WTC11 (cell line): ENCODE results near the gene CIZ1. TPM values are rescaled to one million over a fixed set of nuclear protein-coding genes. Genes with fewer than 3 reads are reported as not detected.

Source experiments
- ATAC-seq: fragments of 200-7000 bp; cut with Tn5 transposase; 2 replicates; pipeline ENCODE4 v1.10.0; 2021; ENCODE audit warnings: mild to moderate bottlenecking, moderate library complexity
- CTCF ChIA-PET: fragments of 300-600 bp; sonication (Branson Sonifier 250); formaldehyde crosslinking; loops from one replicate; lab custom pipeline; 2021; ENCODE audit warnings: antibody characterized with exemption; lab: Charles Lee
- POLR2A ChIA-PET: fragments of 350-600 bp; sonication (Branson Sonifier 250); formaldehyde crosslinking; loops from one replicate; lab custom pipeline; 2021; ENCODE audit warnings: antibody characterized with exemption; lab: Charles Lee
- DNase-seq: peaks from one replicate; pipeline ENCODE4 v3.0.0; 2021; ENCODE audit warnings: low spot score
- H3K27ac Mint-ChIP-seq: 2 replicates; pipeline ENCODE4 v1.8.0; 2021; ENCODE audit warnings: mixed read lengths
- H3K27me3 Mint-ChIP-seq: 2 replicates; pipeline ENCODE4 v1.8.0; 2021; ENCODE audit warnings: low read depth, mild to moderate bottlenecking, moderate library complexity, mixed read lengths
- H3K36me3 Mint-ChIP-seq: 2 replicates; pipeline ENCODE4 v1.8.0; 2021; ENCODE audit warnings: mixed read lengths
- H3K4me1 Mint-ChIP-seq: 2 replicates; pipeline ENCODE4 v1.8.0; 2022; ENCODE audit warnings: mixed read lengths
- H3K4me3 Mint-ChIP-seq: 2 replicates; pipeline ENCODE4 v1.8.0; 2021; ENCODE audit warnings: mild to moderate bottlenecking, moderate library complexity, mixed read lengths
- H3K9me3 Mint-ChIP-seq: 2 replicates; pipeline ENCODE4 v1.8.0; 2021; ENCODE audit warnings: mixed read lengths
- ATF2 ChIP-seq: sonication (generic); formaldehyde crosslinking; IDR thresholded peaks from 2 replicates; pipeline ENCODE4 v1.8.1; 2022; ENCODE audit warnings: low read depth, missing genetic modification reagents, borderline replicate concordance
- CREM ChIP-seq: sonication (generic); formaldehyde crosslinking; IDR thresholded peaks from 2 replicates; pipeline ENCODE4 v1.8.1; 2022; ENCODE audit warnings: mild to moderate bottlenecking, missing genetic modification reagents, moderate library complexity
- ERG ChIP-seq: fragments of 250-450 bp; sonication (Bioruptor Pico); IDR thresholded peaks from 2 replicates; pipeline ENCODE4 v1.8.0; 2021; ENCODE audit warnings: mild to moderate bottlenecking
- FOXJ3 ChIP-seq: sonication (generic); formaldehyde crosslinking; IDR thresholded peaks from 2 replicates; pipeline ENCODE4 v1.9.0; 2021; ENCODE audit warnings: missing genetic modification reagents, mild to moderate bottlenecking, borderline replicate concordance
- FOXP1 ChIP-seq: sonication (generic); formaldehyde crosslinking; IDR thresholded peaks from 2 replicates; pipeline ENCODE4 v1.8.0; 2022; ENCODE audit warnings: missing genetic modification reagents, mild to moderate bottlenecking, moderate library complexity, borderline replicate concordance
- FOXP4 ChIP-seq: sonication (generic); formaldehyde crosslinking; IDR thresholded peaks from 2 replicates; pipeline ENCODE4 v1.8.0; 2022; ENCODE audit warnings: mild to moderate bottlenecking, missing genetic modification reagents
- GABPB1 ChIP-seq: sonication (generic); formaldehyde crosslinking; IDR thresholded peaks from 2 replicates; pipeline ENCODE4 v1.8.1; 2023; ENCODE audit warnings: mild to moderate bottlenecking, missing genetic modification reagents
- JAZF1 ChIP-seq: fragments of 250-450 bp; sonication (Bioruptor Pico); IDR thresholded peaks from 2 replicates; pipeline ENCODE4 v1.9.0; 2021; ENCODE audit warnings: moderate library complexity, mild to moderate bottlenecking, inconsistent platforms
- KAT7 ChIP-seq: sonication (generic); formaldehyde crosslinking; IDR thresholded peaks from 2 replicates; pipeline ENCODE4 v1.8.1; 2023; ENCODE audit warnings: missing genetic modification reagents, mild to moderate bottlenecking, borderline replicate concordance
- MLX ChIP-seq: sonication (generic); formaldehyde crosslinking; IDR thresholded peaks from 2 replicates; pipeline ENCODE4 v1.8.1; 2023; ENCODE audit warnings: mild to moderate bottlenecking, missing genetic modification reagents, moderate library complexity
- NFATC4 ChIP-seq: fragments of 250-450 bp; sonication (Bioruptor Pico); IDR thresholded peaks from 2 replicates; pipeline ENCODE4 v1.9.0; 2021; ENCODE audit warnings: mild to moderate bottlenecking
- SMAD4 ChIP-seq: sonication (generic); formaldehyde crosslinking; IDR thresholded peaks from 2 replicates; pipeline ENCODE4 v1.8.0; 2022; ENCODE audit warnings: mild to moderate bottlenecking, missing genetic modification reagents
- SP1 ChIP-seq: sonication (generic); formaldehyde crosslinking; conservative IDR thresholded peaks from 2 replicates; pipeline ENCODE4 v1.8.1; 2022; ENCODE audit warnings: missing genetic modification reagents
- TEAD1 ChIP-seq: sonication (generic); formaldehyde crosslinking; IDR thresholded peaks from 2 replicates; pipeline ENCODE4 v1.8.0; 2022; ENCODE audit warnings: mild to moderate bottlenecking, missing genetic modification reagents
- ZNF416 ChIP-seq: fragments of 250-450 bp; sonication (Bioruptor Pico); IDR thresholded peaks from 2 replicates; pipeline ENCODE4 v1.9.0; 2021; ENCODE audit warnings: mild to moderate bottlenecking, inconsistent platforms
- total RNA-seq: library from RNA; stranded (reverse); gene quantifications from 3 replicates; pipeline ENCODE4 v1.2.3, GENCODE V29; 2021
- TF ChIP-seq, protein P1 (sequence below): sonication (generic); formaldehyde crosslinking; IDR thresholded peaks from 2 replicates; pipeline ENCODE4 v1.8.0; 2022; ENCODE audit warnings: mild to moderate bottlenecking, missing genetic modification reagents
- TF ChIP-seq, protein P2 (sequence below): sonication (generic); formaldehyde crosslinking; conservative IDR thresholded peaks from 2 replicates; pipeline ENCODE4 v1.8.1; 2022; ENCODE audit warnings: mild to moderate bottlenecking, missing genetic modification reagents
- TF ChIP-seq, protein P3 (sequence below): sonication (generic); formaldehyde crosslinking; IDR thresholded peaks from 2 replicates; pipeline ENCODE4 v1.8.1; 2023; ENCODE audit warnings: mild to moderate bottlenecking, missing genetic modification reagents
- TF ChIP-seq, protein P4 (sequence below): fragments of 250-450 bp; sonication (Bioruptor Pico); IDR thresholded peaks from 2 replicates; pipeline ENCODE4 v1.9.0; 2021; ENCODE audit warnings: mild to moderate bottlenecking, borderline replicate concordance

Gene CIZ1
- total RNA-seq, 1 experiment from 2014 or later: 90.2 TPM

- TF ChIP-seq ATF2 (CRISPR knock-in tag): no peak
- TF ChIP-seq, protein P1, sequence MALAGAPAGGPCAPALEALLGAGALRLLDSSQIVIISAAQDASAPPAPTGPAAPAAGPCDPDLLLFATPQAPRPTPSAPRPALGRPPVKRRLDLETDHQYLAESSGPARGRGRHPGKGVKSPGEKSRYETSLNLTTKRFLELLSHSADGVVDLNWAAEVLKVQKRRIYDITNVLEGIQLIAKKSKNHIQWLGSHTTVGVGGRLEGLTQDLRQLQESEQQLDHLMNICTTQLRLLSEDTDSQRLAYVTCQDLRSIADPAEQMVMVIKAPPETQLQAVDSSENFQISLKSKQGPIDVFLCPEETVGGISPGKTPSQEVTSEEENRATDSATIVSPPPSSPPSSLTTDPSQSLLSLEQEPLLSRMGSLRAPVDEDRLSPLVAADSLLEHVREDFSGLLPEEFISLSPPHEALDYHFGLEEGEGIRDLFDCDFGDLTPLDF (CRISPR knock-in tag): no peak
- TF ChIP-seq, all 79 proteins: peak for 0
Measured at GRCh38 chr9:128233817-128234406, 42.5 kb upstream of the CIZ1 start (continued).

GRCh38 chr9:128232528-128233428 is 41.4 kb upstream of the CIZ1 start:
- CTCF ChIA-PET: interaction anchor here (0.8 to 2.0 kb wide), 3 partner anchors 17 to 115 kb away, joined by 3 to 6 read pairs (median 5); no protein-coding TSS in a partner anchor
- H3K27me3 Mint-ChIP-seq: peaks cover 4% of the 10 kb centered on the region
- no peak overlapping the region for H3K4me3 Mint-ChIP-seq
- H3K9me3 Mint-ChIP-seq: no peaks in the 10 kb centered on the region
- POLR2A ChIA-PET: interaction anchor here (0.9 to 2.0 kb wide), 2 partner anchors 14 to 17 kb away, joined by 3 to 7 read pairs; no protein-coding TSS in a partner anchor
- 0 out of 2 replicates have a peak, but pooled peaks cover 4% of the 10 kb centered on the region for H3K4me1 Mint-ChIP-seq
- DNase-seq (no peak), ATAC-seq (peak; percentile 39)
- H3K27ac Mint-ChIP-seq: no peak overlapping the region
- H3K36me3 Mint-ChIP-seq: peaks cover 7% of the 10 kb centered on the region; the same call in 1 of the 2 replicates
- TF ChIP-seq NFATC4 (no peak), KAT7 (CRISPR knock-in tag) (no peak), GABPB1 (CRISPR knock-in tag) (no peak), ERG (CRISPR knock-in tag) (no peak), FOXP1 (CRISPR knock-in tag) (no peak), JAZF1 (CRISPR knock-in tag) (no peak), MLX (CRISPR knock-in tag) (no peak), FOXP4 (CRISPR knock-in tag) (no peak), SMAD4 (CRISPR knock-in tag) (no peak), FOXJ3 (no peak), ZNF416 (no peak), CREM (no peak), TEAD1 (no peak), SP1 (no peak)
- TF ChIP-seq, protein P2, sequence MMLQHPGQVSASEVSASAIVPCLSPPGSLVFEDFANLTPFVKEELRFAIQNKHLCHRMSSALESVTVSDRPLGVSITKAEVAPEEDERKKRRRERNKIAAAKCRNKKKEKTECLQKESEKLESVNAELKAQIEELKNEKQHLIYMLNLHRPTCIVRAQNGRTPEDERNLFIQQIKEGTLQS (CRISPR knock-in tag): no peak
- TF ChIP-seq, protein P3, sequence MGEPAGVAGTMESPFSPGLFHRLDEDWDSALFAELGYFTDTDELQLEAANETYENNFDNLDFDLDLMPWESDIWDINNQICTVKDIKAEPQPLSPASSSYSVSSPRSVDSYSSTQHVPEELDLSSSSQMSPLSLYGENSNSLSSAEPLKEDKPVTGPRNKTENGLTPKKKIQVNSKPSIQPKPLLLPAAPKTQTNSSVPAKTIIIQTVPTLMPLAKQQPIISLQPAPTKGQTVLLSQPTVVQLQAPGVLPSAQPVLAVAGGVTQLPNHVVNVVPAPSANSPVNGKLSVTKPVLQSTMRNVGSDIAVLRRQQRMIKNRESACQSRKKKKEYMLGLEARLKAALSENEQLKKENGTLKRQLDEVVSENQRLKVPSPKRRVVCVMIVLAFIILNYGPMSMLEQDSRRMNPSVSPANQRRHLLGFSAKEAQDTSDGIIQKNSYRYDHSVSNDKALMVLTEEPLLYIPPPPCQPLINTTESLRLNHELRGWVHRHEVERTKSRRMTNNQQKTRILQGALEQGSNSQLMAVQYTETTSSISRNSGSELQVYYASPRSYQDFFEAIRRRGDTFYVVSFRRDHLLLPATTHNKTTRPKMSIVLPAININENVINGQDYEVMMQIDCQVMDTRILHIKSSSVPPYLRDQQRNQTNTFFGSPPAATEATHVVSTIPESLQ: no peak
- TF ChIP-seq, protein P4, sequence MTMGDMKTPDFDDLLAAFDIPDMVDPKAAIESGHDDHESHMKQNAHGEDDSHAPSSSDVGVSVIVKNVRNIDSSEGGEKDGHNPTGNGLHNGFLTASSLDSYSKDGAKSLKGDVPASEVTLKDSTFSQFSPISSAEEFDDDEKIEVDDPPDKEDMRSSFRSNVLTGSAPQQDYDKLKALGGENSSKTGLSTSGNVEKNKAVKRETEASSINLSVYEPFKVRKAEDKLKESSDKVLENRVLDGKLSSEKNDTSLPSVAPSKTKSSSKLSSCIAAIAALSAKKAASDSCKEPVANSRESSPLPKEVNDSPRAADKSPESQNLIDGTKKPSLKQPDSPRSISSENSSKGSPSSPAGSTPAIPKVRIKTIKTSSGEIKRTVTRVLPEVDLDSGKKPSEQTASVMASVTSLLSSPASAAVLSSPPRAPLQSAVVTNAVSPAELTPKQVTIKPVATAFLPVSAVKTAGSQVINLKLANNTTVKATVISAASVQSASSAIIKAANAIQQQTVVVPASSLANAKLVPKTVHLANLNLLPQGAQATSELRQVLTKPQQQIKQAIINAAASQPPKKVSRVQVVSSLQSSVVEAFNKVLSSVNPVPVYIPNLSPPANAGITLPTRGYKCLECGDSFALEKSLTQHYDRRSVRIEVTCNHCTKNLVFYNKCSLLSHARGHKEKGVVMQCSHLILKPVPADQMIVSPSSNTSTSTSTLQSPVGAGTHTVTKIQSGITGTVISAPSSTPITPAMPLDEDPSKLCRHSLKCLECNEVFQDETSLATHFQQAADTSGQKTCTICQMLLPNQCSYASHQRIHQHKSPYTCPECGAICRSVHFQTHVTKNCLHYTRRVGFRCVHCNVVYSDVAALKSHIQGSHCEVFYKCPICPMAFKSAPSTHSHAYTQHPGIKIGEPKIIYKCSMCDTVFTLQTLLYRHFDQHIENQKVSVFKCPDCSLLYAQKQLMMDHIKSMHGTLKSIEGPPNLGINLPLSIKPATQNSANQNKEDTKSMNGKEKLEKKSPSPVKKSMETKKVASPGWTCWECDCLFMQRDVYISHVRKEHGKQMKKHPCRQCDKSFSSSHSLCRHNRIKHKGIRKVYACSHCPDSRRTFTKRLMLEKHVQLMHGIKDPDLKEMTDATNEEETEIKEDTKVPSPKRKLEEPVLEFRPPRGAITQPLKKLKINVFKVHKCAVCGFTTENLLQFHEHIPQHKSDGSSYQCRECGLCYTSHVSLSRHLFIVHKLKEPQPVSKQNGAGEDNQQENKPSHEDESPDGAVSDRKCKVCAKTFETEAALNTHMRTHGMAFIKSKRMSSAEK (CRISPR knock-in tag): no peak
